ENCODE measurements around the gene ACBD7. TPM values are rescaled to one million over a fixed set of nuclear protein-coding genes. Genes with fewer than 3 reads are reported as not detected.

Gene ACBD7
- total RNA-seq, 2 donors from 2014 or later: 0.91 to 3.5 TPM

DNA sequence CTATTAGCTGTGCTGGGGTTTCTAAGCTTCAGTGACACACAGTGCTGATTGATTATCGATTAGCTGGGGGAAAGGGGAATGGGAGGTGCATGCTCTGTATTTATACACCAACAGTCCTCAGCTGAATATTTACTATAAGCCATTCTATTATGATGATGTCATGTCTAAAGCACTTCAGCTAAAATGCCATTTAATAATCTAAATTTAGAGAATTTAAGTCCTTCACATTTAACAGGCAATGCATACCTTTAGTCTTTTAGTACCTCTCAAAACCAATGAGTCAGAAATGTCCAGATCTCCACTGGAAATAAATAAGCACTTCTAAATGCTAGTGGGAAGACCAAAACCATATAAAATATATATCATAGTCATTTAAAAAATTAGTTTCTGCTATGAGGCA lies 33.1 kb upstream of the ACBD7 start:
- 92% methylated on average over 1 of the region's 1 CpG for WGBS
- Histone ChIP-seq H3K27me3 (replicated peaks; ENCODE audit: insufficient read depth) (no peaks in the 10 kb centered on the region), H3K36me3 (peaks cover 0 to 2% of the 10 kb centered on the region in 2 donors), H3K9me3 (no peaks in the 10 kb centered on the region), H3K27ac (no peak overlapping the region), H3K4me3 (no peak overlapping the region), H3K4me1 (replicated peaks) (no peaks in the 10 kb centered on the region)
- intact Hi-C loops (cut with DNase I): no loop called here
- DNase-seq (ENCODE audit: low spot score): no peak
- TF ChIP-seq POLR2A (IDR thresholded peaks at IDR 0.05) (no peak), POLR2AphosphoS5 (IDR thresholded peaks at IDR 0.05) (no peak)
- TF ChIP-seq, protein P1, sequence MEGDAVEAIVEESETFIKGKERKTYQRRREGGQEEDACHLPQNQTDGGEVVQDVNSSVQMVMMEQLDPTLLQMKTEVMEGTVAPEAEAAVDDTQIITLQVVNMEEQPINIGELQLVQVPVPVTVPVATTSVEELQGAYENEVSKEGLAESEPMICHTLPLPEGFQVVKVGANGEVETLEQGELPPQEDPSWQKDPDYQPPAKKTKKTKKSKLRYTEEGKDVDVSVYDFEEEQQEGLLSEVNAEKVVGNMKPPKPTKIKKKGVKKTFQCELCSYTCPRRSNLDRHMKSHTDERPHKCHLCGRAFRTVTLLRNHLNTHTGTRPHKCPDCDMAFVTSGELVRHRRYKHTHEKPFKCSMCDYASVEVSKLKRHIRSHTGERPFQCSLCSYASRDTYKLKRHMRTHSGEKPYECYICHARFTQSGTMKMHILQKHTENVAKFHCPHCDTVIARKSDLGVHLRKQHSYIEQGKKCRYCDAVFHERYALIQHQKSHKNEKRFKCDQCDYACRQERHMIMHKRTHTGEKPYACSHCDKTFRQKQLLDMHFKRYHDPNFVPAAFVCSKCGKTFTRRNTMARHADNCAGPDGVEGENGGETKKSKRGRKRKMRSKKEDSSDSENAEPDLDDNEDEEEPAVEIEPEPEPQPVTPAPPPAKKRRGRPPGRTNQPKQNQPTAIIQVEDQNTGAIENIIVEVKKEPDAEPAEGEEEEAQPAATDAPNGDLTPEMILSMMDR (IDR thresholded peaks at IDR 0.05): no peak

DNA sequence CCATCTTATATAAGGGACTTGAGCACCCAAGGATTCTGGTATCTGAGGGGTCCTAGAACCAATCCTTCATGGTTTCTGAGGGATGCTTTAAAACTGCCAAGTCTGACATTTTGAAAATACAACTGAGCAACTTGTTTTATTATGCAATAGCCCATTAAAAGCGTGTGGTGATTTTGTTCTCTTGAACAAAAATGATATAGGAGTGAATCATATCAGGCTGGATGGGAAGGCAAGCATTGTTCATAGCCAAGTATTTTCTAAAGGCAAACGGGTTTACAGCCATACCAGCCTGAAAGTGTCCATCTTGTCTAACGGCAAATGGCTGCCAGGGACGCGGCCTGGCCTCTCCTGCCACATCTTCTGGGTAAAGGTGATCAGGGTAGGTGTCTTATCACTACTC lies 31.9 kb upstream of the ACBD7 start:
- intact Hi-C loops (cut with DNase I): no loop called here
- Histone ChIP-seq H3K27me3 (replicated peaks; ENCODE audit: insufficient read depth) (no peaks in the 10 kb centered on the region), H3K9me3 (no peaks in the 10 kb centered on the region), H3K27ac (no peak overlapping the region), H3K4me3 (no peak overlapping the region), H3K4me1 (replicated peaks) (no peaks in the 10 kb centered on the region), H3K36me3 (peaks cover 0 to 2% of the 10 kb centered on the region in 2 donors)
- TF ChIP-seq POLR2A (IDR thresholded peaks at IDR 0.05) (no peak), POLR2AphosphoS5 (IDR thresholded peaks at IDR 0.05) (no peak)
- TF ChIP-seq, protein P1 (IDR thresholded peaks at IDR 0.05): no peak
- 90% methylated on average over 5 of the region's 5 CpGs for WGBS
- no peak for DNase-seq (ENCODE audit: low spot score)

DNA sequence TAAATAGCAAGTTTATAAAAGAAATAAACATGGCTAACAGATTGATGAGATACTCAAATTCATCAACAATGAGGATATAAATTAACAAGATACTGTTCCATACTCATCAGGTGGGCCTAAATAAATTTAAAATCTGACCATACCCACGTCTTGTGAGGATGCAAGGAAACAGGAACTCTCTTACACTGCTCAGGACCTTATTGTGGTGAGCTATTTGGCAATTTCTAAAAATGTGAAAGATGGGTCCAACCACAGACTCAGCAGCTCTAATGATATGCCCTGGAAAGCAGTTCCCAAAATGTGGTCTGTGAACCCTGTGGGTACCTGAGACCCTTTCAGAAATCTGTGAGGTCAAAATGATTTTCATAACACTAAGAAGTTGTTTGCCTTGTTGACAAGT lies 30.0 kb upstream of the ACBD7 start:
- no peak for TF ChIP-seq POLR2AphosphoS5 (IDR thresholded peaks at IDR 0.05)
- TF ChIP-seq, protein P1 (IDR thresholded peaks at IDR 0.05): no peak
- TF ChIP-seq POLR2A (IDR thresholded peaks at IDR 0.05): no peak
- Histone ChIP-seq H3K36me3 (no peaks in the 10 kb centered on the region), H3K4me3 (no peak overlapping the region), H3K4me1 (replicated peaks) (no peaks in the 10 kb centered on the region), H3K9me3 (no peaks in the 10 kb centered on the region), H3K27me3 (replicated peaks; ENCODE audit: insufficient read depth) (no peaks in the 10 kb centered on the region), H3K27ac (no peak overlapping the region)
- WGBS: 84% methylated on average over 1 of the region's 1 CpG
- intact Hi-C loops (cut with DNase I): no loop called here
- DNase-seq (ENCODE audit: low spot score): no peak

DNA sequence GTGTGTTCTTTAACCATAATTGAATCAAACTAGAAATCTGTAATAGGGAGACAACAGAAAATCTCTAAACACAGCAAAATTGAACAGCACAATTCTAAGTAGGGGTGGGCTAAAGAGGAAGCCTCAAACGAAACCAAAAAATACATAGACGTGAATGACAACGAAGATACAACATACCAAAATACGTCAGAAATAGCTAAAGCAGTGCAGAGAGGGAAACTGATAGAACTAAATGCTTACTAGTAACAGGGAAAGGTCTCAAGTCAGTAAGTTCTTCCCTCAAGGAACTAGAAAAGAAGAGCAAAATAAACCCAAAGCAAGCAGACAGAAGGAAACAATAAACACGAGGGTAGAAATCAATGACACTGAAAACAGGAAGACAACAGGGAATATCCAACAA lies 27.6 kb upstream of the ACBD7 start:
- H3K27ac ChIP-seq: no peak overlapping the region
- no peaks in the 10 kb centered on the region for H3K9me3 ChIP-seq
- no peak for TF ChIP-seq POLR2A (IDR thresholded peaks at IDR 0.05)
- no peak for TF ChIP-seq POLR2AphosphoS5 (IDR thresholded peaks at IDR 0.05)
- TF ChIP-seq, protein P1 (IDR thresholded peaks at IDR 0.05): no peak
- no peaks in the 10 kb centered on the region for H3K4me1 ChIP-seq (replicated peaks)
- intact Hi-C loops (cut with DNase I): no loop called here
- no peak overlapping the region for H3K4me3 ChIP-seq
- DNase-seq (ENCODE audit: low spot score): no peak
- WGBS: 97% methylated on average over 5 of the region's 5 CpGs
- H3K36me3 ChIP-seq: no peaks in the 10 kb centered on the region
- H3K27me3 ChIP-seq (replicated peaks; ENCODE audit: insufficient read depth): no peaks in the 10 kb centered on the region

DNA sequence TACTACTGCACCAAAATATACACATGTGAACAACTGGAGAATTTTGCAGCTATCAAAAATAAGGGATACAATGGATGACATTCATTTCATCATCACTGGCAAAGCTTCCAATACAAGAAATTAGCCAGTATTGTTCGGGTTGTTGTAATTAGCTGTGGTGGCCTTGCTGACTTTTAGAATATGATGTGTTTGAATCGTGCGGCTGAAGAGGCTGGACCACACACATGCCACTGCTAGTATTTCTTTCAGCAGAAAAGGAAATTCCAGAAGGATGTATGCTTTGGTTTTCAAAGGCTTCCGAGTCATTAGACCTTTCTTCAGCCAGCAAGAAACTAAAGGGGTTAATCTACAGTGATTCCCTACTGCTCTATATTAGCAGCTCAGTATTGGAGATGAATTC lies 25.2 kb upstream of the ACBD7 start:
- Histone ChIP-seq H3K36me3 (no peaks in the 10 kb centered on the region), H3K27ac (no peak overlapping the region), H3K4me1 (replicated peaks) (no peaks in the 10 kb centered on the region), H3K27me3 (replicated peaks; ENCODE audit: insufficient read depth) (no peaks in the 10 kb centered on the region), H3K9me3 (no peaks in the 10 kb centered on the region), H3K4me3 (no peak overlapping the region)
- DNase-seq (ENCODE audit: low spot score): no peak
- WGBS: 94% methylated on average over 4 of the region's 4 CpGs
- intact Hi-C loops (cut with DNase I): no loop called here
- TF ChIP-seq, protein P1 (IDR thresholded peaks at IDR 0.05): no peak
- TF ChIP-seq POLR2A (IDR thresholded peaks at IDR 0.05): no peak
- TF ChIP-seq POLR2AphosphoS5 (IDR thresholded peaks at IDR 0.05): no peak

Data from prostate gland (tissue), 2 donors.